HepG2 (cell line): Measurements from ENCODE around the gene TP73. TPM values are rescaled to one million over a fixed set of nuclear protein-coding genes. Genes with fewer than 3 reads are reported as not detected.

ENCODE experiments used
- BATF2 ChIP-seq: sonication (generic); formaldehyde crosslinking; IDR thresholded peaks from 2 replicates; pipeline ENCODE4 v1.8.0; 2022; ENCODE audit warnings: mild to moderate bottlenecking, missing genetic modification reagents, moderate library complexity
- GATA4 ChIP-seq: sonication (generic); IDR thresholded peaks from 2 replicates; pipeline ENCODE4 v1.6.1; 2016; ENCODE audit warnings: antibody characterized with exemption, low read depth, borderline replicate concordance
- HMGXB4 ChIP-seq, 2 experiments: sonication (generic) in 1 of 2; formaldehyde crosslinking in 1 of 2; IDR thresholded peaks; 2 replicates each; pipeline versions ENCODE4 v1.4.0 to v1.6.1; 2018 to 2020; ENCODE audit warnings: missing genetic modification reagents in 2 of 2, borderline replicate concordance in 1 of 2, low read depth in 1 of 2, mild to moderate bottlenecking in 1 of 2, missing biosample characterization in 1 of 2
- ZC3H13 ChIP-seq: sonication (generic); formaldehyde crosslinking; IDR thresholded peaks from 2 replicates; pipeline ENCODE4 v1.8.1; 2023; ENCODE audit warnings: mild to moderate bottlenecking, missing genetic modification reagents, moderate library complexity
- ZNF282 ChIP-seq: fragments of 450-650 bp; IDR thresholded peaks from 2 replicates; pipeline ENCODE4 v1.6.1; 2018; ENCODE audit not compliant: partially characterized antibody
- polyA plus RNA-seq, 8 experiments: library from polyadenylated mRNA; depleted of rRNA in 3 of 8; stranded (reverse) in 7 of 8; unstranded in 1 of 8; fragments of >200 nt; fragmentation: Illumina TruSeq in 4 of 8; extraction: Trizol in 4 of 8; gene quantifications; 2 replicates each; pipeline versions ENCODE4 v1.2.1 to v1.2.3, GENCODE V29; 2011 to 2016; ENCODE audit warnings: low read depth in 4 of 8, missing spikeins in 1 of 8, mixed read lengths in 1 of 8; ENCODE audit not compliant: insufficient read depth in 1 of 8
- total RNA-seq, 5 experiments: library from RNA; depleted of rRNA; stranded (reverse); fragments of >200 nt; fragmentation: Illumina TruSeq; extraction: Trizol; gene quantifications; 2 replicates each; pipeline ENCODE4 v1.2.3, GENCODE V29; 2016; ENCODE audit warnings: low read depth in 1 of 5
- TF ChIP-seq, protein P1 (sequence below): sonication (generic); formaldehyde crosslinking; IDR thresholded peaks from 2 replicates; pipeline ENCODE4 v1.4.0; 2020; ENCODE audit warnings: low read depth, mild to moderate bottlenecking, missing genetic modification reagents
- TF ChIP-seq, protein P2 (sequence below), 2 experiments: sonication (generic) in 1 of 2; formaldehyde crosslinking in 1 of 2; IDR thresholded peaks; 2 replicates each; pipeline versions ENCODE4 v1.6.1 to v1.9.0; 2014 to 2022; ENCODE audit warnings: antibody characterized with exemption in 1 of 2, borderline replicate concordance in 1 of 2, inconsistent platforms in 1 of 2, low read depth in 1 of 2, missing genetic modification reagents in 1 of 2
- TF ChIP-seq, protein P3 (sequence below): sonication (generic); formaldehyde crosslinking; IDR thresholded peaks from 2 replicates; pipeline ENCODE4 v1.4.0; 2020; ENCODE audit warnings: missing genetic modification reagents, borderline replicate concordance
- TF ChIP-seq, protein P4 (sequence below): sonication (generic); formaldehyde crosslinking; IDR thresholded peaks from 2 replicates; pipeline ENCODE4 v1.5.1; 2020; ENCODE audit warnings: missing genetic modification reagents, mild to moderate bottlenecking, borderline replicate concordance

The TP73 gene
- total and polyA plus RNA-seq, 2 of the 13 experiments (the other 11 are each of a cell fraction or from before 2014, with no cell fraction given), result 0.49 to 1.1 TPM

- TF ChIP-seq HMGXB4 (CRISPR knock-in tag; IDR thresholded peaks at IDR 0.05; ENCODE audit: borderline replicate concordance in 1 of 2, low read depth in 1 of 2), result peak; percentile 82; a peak in 3 of 4 replicates
- TF ChIP-seq ZC3H13 (CRISPR knock-in tag), result peak; percentile 89; the same call in 1 of the 2 replicates
- TF ChIP-seq, protein P1, sequence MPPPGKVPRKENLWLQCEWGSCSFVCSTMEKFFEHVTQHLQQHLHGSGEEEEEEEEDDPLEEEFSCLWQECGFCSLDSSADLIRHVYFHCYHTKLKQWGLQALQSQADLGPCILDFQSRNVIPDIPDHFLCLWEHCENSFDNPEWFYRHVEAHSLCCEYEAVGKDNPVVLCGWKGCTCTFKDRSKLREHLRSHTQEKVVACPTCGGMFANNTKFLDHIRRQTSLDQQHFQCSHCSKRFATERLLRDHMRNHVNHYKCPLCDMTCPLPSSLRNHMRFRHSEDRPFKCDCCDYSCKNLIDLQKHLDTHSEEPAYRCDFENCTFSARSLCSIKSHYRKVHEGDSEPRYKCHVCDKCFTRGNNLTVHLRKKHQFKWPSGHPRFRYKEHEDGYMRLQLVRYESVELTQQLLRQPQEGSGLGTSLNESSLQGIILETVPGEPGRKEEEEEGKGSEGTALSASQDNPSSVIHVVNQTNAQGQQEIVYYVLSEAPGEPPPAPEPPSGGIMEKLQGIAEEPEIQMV (CRISPR knock-in tag), result peak; percentile 91; the same call in 1 of the 2 replicates
- no peak for TF ChIP-seq GATA4
- no peak for TF ChIP-seq ZNF282
- TF ChIP-seq, protein P2, sequence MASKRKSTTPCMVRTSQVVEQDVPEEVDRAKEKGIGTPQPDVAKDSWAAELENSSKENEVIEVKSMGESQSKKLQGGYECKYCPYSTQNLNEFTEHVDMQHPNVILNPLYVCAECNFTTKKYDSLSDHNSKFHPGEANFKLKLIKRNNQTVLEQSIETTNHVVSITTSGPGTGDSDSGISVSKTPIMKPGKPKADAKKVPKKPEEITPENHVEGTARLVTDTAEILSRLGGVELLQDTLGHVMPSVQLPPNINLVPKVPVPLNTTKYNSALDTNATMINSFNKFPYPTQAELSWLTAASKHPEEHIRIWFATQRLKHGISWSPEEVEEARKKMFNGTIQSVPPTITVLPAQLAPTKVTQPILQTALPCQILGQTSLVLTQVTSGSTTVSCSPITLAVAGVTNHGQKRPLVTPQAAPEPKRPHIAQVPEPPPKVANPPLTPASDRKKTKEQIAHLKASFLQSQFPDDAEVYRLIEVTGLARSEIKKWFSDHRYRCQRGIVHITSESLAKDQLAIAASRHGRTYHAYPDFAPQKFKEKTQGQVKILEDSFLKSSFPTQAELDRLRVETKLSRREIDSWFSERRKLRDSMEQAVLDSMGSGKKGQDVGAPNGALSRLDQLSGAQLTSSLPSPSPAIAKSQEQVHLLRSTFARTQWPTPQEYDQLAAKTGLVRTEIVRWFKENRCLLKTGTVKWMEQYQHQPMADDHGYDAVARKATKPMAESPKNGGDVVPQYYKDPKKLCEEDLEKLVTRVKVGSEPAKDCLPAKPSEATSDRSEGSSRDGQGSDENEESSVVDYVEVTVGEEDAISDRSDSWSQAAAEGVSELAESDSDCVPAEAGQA (IDR thresholded peaks at IDR 0.05; ENCODE audit: low read depth), result no peak; the same call in 1 of the 2 replicates
- TF ChIP-seq, protein P2 (CRISPR knock-in tag; IDR thresholded peaks at IDR 0.05; ENCODE audit: borderline replicate concordance), result no peak
- TF ChIP-seq, protein P3, sequence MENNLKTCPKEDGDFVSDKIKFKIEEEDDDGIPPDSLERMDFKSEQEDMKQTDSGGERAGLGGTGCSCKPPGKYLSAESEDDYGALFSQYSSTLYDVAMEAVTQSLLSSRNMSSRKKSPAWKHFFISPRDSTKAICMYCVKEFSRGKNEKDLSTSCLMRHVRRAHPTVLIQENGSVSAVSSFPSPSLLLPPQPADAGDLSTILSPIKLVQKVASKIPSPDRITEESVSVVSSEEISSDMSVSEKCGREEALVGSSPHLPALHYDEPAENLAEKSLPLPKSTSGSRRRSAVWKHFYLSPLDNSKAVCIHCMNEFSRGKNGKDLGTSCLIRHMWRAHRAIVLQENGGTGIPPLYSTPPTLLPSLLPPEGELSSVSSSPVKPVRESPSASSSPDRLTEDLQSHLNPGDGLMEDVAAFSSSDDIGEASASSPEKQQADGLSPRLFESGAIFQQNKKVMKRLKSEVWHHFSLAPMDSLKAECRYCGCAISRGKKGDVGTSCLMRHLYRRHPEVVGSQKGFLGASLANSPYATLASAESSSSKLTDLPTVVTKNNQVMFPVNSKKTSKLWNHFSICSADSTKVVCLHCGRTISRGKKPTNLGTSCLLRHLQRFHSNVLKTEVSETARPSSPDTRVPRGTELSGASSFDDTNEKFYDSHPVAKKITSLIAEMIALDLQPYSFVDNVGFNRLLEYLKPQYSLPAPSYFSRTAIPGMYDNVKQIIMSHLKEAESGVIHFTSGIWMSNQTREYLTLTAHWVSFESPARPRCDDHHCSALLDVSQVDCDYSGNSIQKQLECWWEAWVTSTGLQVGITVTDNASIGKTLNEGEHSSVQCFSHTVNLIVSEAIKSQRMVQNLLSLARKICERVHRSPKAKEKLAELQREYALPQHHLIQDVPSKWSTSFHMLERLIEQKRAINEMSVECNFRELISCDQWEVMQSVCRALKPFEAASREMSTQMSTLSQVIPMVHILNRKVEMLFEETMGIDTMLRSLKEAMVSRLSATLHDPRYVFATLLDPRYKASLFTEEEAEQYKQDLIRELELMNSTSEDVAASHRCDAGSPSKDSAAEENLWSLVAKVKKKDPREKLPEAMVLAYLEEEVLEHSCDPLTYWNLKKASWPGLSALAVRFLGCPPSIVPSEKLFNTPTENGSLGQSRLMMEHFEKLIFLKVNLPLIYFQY (CRISPR knock-in tag), result no peak
- TF ChIP-seq, protein P4, sequence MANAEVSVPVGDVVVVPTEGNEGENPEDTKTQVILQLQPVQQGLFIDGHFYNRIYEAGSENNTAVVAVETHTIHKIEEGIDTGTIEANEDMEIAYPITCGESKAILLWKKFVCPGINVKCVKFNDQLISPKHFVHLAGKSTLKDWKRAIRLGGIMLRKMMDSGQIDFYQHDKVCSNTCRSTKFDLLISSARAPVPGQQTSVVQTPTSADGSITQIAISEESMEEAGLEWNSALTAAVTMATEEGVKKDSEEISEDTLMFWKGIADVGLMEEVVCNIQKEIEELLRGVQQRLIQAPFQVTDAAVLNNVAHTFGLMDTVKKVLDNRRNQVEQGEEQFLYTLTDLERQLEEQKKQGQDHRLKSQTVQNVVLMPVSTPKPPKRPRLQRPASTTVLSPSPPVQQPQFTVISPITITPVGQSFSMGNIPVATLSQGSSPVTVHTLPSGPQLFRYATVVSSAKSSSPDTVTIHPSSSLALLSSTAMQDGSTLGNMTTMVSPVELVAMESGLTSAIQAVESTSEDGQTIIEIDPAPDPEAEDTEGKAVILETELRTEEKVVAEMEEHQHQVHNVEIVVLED (CRISPR knock-in tag), result no peak; the same call in 1 of the 2 replicates
- TF ChIP-seq BATF2, result 0 out of 2 replicates have a peak, but pooled peaks have one; percentile 42
These were observed 123.3 kb downstream of the TP73 start (continued) for GRCh38 chr1:3775490-3776230.
